Neural progenitor cell (in vitro differentiated cells): ENCODE results near the gene GNL2.

Experiments used
- EZH2 ChIP-seq: fragments of 200-600 bp; sonication (generic); IDR thresholded peaks from 2 replicates; pipeline ENCODE4 v1.6.1; 2017; ENCODE audit warnings: antibody characterized with exemption, mild to moderate bottlenecking, moderate library complexity
- EZH2phosphoT487 ChIP-seq: fragments of 200-600 bp; sonication (generic); IDR thresholded peaks from 2 replicates; pipeline ENCODE4 v1.6.1; 2017; ENCODE audit warnings: antibody characterized with exemption
- TF ChIP-seq, protein P1 (sequence below): fragments of 200-600 bp; sonication (generic); IDR thresholded peaks from 2 replicates; pipeline ENCODE4 v1.5.1; 2017; ENCODE audit warnings: antibody characterized with exemption, mild to moderate bottlenecking

DNA sequence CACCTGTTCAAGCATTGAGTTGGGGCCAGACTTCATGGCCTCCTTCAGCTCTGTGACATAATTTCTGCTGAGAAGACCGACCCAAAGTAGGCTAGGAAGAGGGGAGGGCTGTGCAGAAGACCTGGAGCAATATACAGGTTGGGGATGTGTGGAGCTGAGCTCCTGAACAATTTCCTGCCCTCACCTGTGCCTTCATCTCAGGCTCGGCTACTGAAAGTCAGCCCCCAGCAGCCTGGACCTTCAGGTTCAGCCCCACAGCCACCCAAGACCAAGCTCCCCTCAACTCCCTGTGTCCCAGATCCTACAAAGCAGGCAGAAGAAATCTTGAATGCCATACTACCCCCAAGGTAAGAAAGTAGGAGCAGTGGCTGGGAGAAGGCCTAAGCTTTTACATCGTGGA lies 38.3 kb downstream of the GNL2 start:
- TF ChIP-seq, protein P1, sequence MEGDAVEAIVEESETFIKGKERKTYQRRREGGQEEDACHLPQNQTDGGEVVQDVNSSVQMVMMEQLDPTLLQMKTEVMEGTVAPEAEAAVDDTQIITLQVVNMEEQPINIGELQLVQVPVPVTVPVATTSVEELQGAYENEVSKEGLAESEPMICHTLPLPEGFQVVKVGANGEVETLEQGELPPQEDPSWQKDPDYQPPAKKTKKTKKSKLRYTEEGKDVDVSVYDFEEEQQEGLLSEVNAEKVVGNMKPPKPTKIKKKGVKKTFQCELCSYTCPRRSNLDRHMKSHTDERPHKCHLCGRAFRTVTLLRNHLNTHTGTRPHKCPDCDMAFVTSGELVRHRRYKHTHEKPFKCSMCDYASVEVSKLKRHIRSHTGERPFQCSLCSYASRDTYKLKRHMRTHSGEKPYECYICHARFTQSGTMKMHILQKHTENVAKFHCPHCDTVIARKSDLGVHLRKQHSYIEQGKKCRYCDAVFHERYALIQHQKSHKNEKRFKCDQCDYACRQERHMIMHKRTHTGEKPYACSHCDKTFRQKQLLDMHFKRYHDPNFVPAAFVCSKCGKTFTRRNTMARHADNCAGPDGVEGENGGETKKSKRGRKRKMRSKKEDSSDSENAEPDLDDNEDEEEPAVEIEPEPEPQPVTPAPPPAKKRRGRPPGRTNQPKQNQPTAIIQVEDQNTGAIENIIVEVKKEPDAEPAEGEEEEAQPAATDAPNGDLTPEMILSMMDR, result no peak
- TF ChIP-seq EZH2 (no peak), EZH2phosphoT487 (no peak)
